Adrenal gland (tissue), 12 donors: ENCODE results near the gene CFAP45. TPM values are rescaled to one million over a fixed set of nuclear protein-coding genes. Genes with fewer than 3 reads are reported as not detected.

Experiments used
- DNase-seq, 7 donors: peaks; one replicate each; pipeline ENCODE4 v3.0.0-alpha.2; 2019 to 2020
- H3K27ac ChIP-seq, 5 donors: fragments of 200-600 bp; sonication (generic) in 4 of 5; 1 replicate in 3 of 5; 2 replicates in 2 of 5; pipeline versions ENCODE4 v1.5.1 to v1.8.0; 2016 to 2020; ENCODE audit warnings: mild to moderate bottlenecking in 1 of 5
- H3K27me3 ChIP-seq: fragments of 200-600 bp; 2 replicates; pipeline ENCODE4 v1.8.0; 2021
- H3K36me3 ChIP-seq, 2 donors: fragments of 200-600 bp; replicated peaks in 1 of 2; 1 replicate in 1 of 2; 2 replicates in 1 of 2; pipeline versions ENCODE4 v1.5.1 to v1.8.0; 2018 to 2022
- H3K4me1 ChIP-seq, 2 donors: fragments of 200-600 bp; replicated peaks in 1 of 2; 1 replicate in 1 of 2; 2 replicates in 1 of 2; pipeline versions ENCODE4 v1.5.1 to v1.8.0; 2018 to 2021
- H3K4me3 ChIP-seq, 4 donors: fragments of 200-600 bp; sonication (generic) in 3 of 4; one replicate each; pipeline ENCODE4 v1.5.1; 2016 to 2018
- H3K9me3 ChIP-seq, 3 donors: fragments of 200-600 bp; sonication (generic) in 1 of 3; replicated peaks in 1 of 3; 1 replicate in 2 of 3; 2 replicates in 1 of 3; pipeline versions ENCODE4 v1.5.1 to v1.8.0; 2016 to 2021
- POLR2A ChIP-seq, 2 donors: fragments of 450-650 bp; IDR thresholded peaks; one replicate each; pipeline ENCODE4 v1.6.1; 2017; ENCODE audit warnings: antibody characterized with exemption in 2 of 2, mild to moderate bottlenecking in 2 of 2, moderate library complexity in 1 of 2
- WGBS, 4 donors: extraction: QIAGEN DNeasy Blood & Tissue Kit in 2 of 4; methylation state at CpG; one replicate each; pipeline versions ENCODE4 v1.1.5 to v1.1.7; 2013 to 2017; 5-methylcytosine and 5-hydroxymethylcytosine counted together
- intact Hi-C, 2 donors: fragments of 100-400 bp; cut with DNase I; formaldehyde crosslinking; loops; one replicate each; pipeline versions ENCODE4 v1.14.1 to v1.15.0; 2022 to 2023
- polyA plus RNA-seq, 3 donors: library from polyadenylated mRNA; stranded (reverse); fragments of 200-250 nt in 2 of 3; fragments of 350-450 nt in 1 of 3; fragmentation: Illumina TruSeq in 1 of 3; extraction: RNeasy Lipid Tissue Mini Kit (QIAGEN cat#74804) in 1 of 3; gene quantifications; one replicate each; pipeline ENCODE4 v1.2.3, GENCODE V29; 2013 to 2014
- total RNA-seq, 9 donors: library from RNA; depleted of rRNA in 4 of 9; stranded (reverse); fragments of >200 nt in 4 of 9; fragments of 120-200 nt in 1 of 9; fragmentation: NEBNext Ultra II Directional in 1 of 9; extraction: Animal tissue kit (Norgen Biotek cat#: 25700) in 1 of 9; gene quantifications; one replicate each; pipeline versions ENCODE4 v1.1.0 to v1.2.4, GENCODE V29; 2013 to 2023
- TF ChIP-seq, protein P1 (sequence below), 6 experiments: fragments of 450-650 bp in 4 of 6; fragments of 200-600 bp in 2 of 6; sonication (generic) in 1 of 6; IDR thresholded peaks; 1 replicate in 5 of 6; 2 replicates in 1 of 6; pipeline versions ENCODE4 v1.5.1 to v1.8.0; 2016 to 2021; ENCODE audit warnings: antibody characterized with exemption in 6 of 6, mild to moderate bottlenecking in 2 of 6, moderate library complexity in 1 of 6
- donor health status: healthy with polysubstance abuse.
- donor health status: Bipolar disorder and iron deficiency.
- donor health status: DM: yes; HTN: yes; CAD: no.
- donor health status: DM: no; HTN: no; CAD: no.
- donor health status: DM: no; HTN: no; CAD: no.
- donor health status: DM: yes; HTN: yes; CAD: no.

The CFAP45 gene
- total and polyA plus RNA-seq, 12 donors = 0.14 to 0.81 (median 0.35) TPM; not detected in 6

DNA sequence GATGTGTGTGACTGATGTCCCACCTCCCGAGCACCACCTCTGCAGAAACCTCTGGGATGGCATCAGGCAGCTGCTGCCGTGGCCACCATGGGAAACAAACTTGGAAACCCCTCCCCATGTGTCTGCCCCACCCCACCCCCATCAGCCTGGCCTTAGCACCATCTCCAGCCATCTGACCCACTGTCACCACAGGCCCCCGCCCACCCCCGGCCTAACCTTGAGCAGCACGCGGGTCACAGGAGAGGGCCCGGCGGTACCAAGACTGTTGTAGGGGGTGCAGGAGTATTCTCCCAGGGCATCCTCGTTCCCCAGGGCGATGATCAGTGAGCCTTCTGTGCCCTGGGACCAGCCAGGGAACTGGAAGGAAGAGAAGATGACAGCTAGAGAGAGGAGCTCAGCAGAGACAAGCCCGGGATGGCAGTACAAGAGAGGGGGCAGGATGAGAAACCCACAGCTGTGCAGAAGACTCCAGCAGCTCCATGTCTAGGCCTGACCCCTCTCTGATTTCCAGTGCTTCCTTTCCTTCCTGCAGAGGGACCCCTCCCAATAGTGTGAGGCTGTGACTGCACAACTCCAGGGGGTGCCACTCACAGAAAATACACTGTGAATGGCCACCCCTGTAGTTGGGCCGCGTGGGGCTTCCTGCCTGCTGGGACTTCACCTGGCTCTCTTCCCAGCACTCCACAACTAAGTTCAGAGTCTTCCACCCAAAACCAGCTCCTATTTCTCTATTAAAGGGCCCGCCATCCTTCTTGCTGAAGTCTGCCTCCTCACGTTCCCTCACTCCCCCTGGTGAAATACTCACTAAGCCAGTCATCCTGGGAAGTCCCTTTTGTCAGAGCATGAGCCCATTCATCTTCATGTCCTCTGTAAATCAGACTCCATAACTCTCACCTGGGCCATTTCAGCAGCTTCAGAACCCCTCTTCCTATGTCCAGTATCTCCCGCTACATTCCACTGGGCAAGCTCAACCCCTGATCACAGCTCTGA is 32.6 kb upstream of the CFAP45 start:
- intact Hi-C loops = loop anchor here in 1 of 2 donors (5.0 kb wide), 1 partner anchor 70 kb away; no protein-coding TSS in a partner anchor
- H3K36me3 ChIP-seq = no peaks in the 10 kb centered on the region
- peaks cover 7% of the 10 kb centered on the region for H3K27me3 ChIP-seq
- 76 to 86% (median 85%) methylated on average over 11 to 16 of the region's 16 CpGs for WGBS, 4 donors
- TF ChIP-seq, protein P1, sequence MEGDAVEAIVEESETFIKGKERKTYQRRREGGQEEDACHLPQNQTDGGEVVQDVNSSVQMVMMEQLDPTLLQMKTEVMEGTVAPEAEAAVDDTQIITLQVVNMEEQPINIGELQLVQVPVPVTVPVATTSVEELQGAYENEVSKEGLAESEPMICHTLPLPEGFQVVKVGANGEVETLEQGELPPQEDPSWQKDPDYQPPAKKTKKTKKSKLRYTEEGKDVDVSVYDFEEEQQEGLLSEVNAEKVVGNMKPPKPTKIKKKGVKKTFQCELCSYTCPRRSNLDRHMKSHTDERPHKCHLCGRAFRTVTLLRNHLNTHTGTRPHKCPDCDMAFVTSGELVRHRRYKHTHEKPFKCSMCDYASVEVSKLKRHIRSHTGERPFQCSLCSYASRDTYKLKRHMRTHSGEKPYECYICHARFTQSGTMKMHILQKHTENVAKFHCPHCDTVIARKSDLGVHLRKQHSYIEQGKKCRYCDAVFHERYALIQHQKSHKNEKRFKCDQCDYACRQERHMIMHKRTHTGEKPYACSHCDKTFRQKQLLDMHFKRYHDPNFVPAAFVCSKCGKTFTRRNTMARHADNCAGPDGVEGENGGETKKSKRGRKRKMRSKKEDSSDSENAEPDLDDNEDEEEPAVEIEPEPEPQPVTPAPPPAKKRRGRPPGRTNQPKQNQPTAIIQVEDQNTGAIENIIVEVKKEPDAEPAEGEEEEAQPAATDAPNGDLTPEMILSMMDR (IDR thresholded peaks at IDR 0.05) = no peak
- TF ChIP-seq POLR2A (IDR thresholded peaks at IDR 0.05) = no peak
- no peak overlapping the region for H3K27ac ChIP-seq
- no peak for DNase-seq
- no peak overlapping the region for H3K4me3 ChIP-seq
- no peaks in the 10 kb centered on the region for H3K9me3 ChIP-seq
- H3K4me1 ChIP-seq = peaks cover 0 to 5% of the 10 kb centered on the region in 2 donors

DNA sequence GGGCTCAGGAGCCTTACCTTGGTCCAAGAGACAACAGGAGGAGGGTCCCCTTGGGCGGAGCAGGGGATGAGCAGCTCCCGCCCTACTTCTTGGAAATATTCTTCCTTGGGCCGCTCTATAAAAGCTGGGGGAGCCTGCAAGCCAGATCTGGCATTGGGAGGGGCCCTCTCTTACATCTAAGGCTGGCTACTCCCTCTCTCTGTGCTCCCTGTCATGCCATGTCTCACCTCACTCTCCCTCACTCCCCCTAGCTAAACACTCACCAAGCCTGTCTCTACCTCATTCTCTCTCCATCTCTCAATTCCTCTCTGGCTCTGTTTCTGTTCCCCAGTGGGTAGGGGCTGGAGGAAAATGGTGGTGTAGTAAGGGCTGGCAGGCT is 31.8 kb upstream of the CFAP45 start:
- intact Hi-C loops = loop anchor here in 1 of 2 donors (5.0 kb wide), 1 partner anchor 71 kb away; no protein-coding TSS in a partner anchor
- Histone ChIP-seq H3K4me1 (peaks cover 0 to 5% of the 10 kb centered on the region in 2 donors), H3K27ac (no peak overlapping the region), H3K36me3 (no peaks in the 10 kb centered on the region), H3K4me3 (no peak overlapping the region), H3K27me3 (peaks cover 2% of the 10 kb centered on the region), H3K9me3 (no peaks in the 10 kb centered on the region)
- DNase-seq = no peak
- 84 to 100% (median 88%) methylated on average over 2 to 3 of the region's 3 CpGs for WGBS, 4 donors
- no peak for TF ChIP-seq POLR2A (IDR thresholded peaks at IDR 0.05)
- TF ChIP-seq, protein P1 (IDR thresholded peaks at IDR 0.05) = no peak

DNA sequence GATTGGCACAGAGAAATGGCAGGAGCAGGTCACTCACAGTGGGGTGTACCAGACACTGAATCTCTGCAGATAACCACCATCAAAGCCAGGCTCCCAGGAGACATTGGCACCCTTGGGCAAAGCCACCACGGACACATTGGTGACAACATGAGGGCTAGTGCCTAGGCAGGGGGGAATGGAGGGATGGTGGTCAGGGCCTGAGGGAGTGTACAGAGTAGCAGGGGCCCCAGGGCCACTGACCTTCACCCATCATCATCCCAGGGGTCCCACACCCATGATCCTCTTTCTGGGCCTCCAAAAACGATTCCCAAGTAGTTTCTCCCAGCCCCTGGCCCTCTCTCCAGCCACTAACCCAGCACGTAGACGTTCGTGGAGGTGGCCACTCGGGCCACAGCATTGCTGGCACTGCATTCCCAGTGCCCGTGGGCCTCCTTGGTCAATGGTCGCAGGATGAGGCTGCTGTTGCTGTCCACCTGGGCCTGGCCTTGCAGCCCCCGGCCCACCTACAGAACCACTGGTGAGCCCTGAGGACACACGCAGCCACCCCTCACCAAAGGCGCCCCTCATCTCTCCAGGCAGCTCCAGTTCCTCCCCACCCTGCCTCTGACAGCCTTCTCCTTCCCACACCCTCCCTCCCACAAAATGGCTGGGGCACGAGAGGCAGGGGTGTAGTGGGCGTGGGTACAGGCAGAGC is 31.3 kb upstream of the CFAP45 start:
- no peak overlapping the region for H3K27ac ChIP-seq
- no peak for DNase-seq
- no peak overlapping the region for H3K4me3 ChIP-seq
- TF ChIP-seq, protein P1 (IDR thresholded peaks at IDR 0.05) = no peak
- TF ChIP-seq POLR2A (IDR thresholded peaks at IDR 0.05) = no peak
- no peaks in the 10 kb centered on the region for H3K27me3 ChIP-seq
- H3K4me1 ChIP-seq = peaks cover 0 to 9% of the 10 kb centered on the region in 2 donors
- no peaks in the 10 kb centered on the region for H3K36me3 ChIP-seq
- intact Hi-C loops = loop anchor here in 1 of 2 donors (5.0 kb wide), 1 partner anchor 71 kb away; no protein-coding TSS in a partner anchor
- no peaks in the 10 kb centered on the region for H3K9me3 ChIP-seq
- 83 to 94% (median 86%) methylated on average over 10 to 13 of the region's 13 CpGs for WGBS, 4 donors

DNA sequence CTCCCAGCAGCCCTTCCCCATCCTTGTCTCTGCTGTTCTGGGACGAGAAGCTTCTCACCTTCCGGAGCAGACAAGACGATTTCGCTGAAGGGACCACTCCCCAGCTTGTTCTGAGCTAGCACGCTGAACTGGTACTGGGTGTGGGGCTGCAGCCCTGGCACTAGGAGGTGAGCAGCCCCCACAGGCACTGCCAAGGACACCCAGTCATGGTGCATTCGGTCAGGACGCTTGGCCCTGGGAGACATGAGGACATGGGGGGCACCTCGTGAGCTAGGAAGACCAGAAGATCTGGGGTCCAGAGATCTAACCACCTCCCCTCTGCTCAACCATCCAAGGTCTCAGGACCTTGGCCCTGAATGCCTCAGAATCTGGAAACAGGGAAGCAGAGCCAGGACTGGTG is 30.7 kb upstream of the CFAP45 start:
- Histone ChIP-seq H3K36me3 (no peaks in the 10 kb centered on the region), H3K27ac (no peak overlapping the region), H3K9me3 (no peaks in the 10 kb centered on the region), H3K4me3 (no peak overlapping the region), H3K27me3 (no peaks in the 10 kb centered on the region), H3K4me1 (peaks cover 4 to 11% of the 10 kb centered on the region in 2 donors)
- intact Hi-C loops = loop anchor here in 1 of 2 donors (5.0 kb wide), 1 partner anchor 72 kb away; no protein-coding TSS in a partner anchor
- no peak for DNase-seq
- 79 to 92% (median 89%) methylated on average over 6 to 8 of the region's 8 CpGs for WGBS, 4 donors
- TF ChIP-seq POLR2A (IDR thresholded peaks at IDR 0.05) = no peak
- TF ChIP-seq, protein P1 (IDR thresholded peaks at IDR 0.05) = no peak
